GM21528 (cell line): ENCODE results near the gene MBD2.
A peak's percentile ranks its signal among the peaks of the same experiment; 100 is the strongest.
"Not testable (repeated sequence)": the region's sequence is repeated elsewhere in the genome, so short reads cannot be mapped to it uniquely, and the experiment has no call there.

ENCODE experiments used
- ATAC-seq: cut with Tn5 transposase; IDR thresholded peaks from one replicate; pipeline ENCODE4 v1.9.1; 2021; ENCODE audit warnings: mild to moderate bottlenecking, moderate library complexity; ENCODE audit not compliant: unreplicated experiment, low FRiP score

Gene MBD2, protein sequence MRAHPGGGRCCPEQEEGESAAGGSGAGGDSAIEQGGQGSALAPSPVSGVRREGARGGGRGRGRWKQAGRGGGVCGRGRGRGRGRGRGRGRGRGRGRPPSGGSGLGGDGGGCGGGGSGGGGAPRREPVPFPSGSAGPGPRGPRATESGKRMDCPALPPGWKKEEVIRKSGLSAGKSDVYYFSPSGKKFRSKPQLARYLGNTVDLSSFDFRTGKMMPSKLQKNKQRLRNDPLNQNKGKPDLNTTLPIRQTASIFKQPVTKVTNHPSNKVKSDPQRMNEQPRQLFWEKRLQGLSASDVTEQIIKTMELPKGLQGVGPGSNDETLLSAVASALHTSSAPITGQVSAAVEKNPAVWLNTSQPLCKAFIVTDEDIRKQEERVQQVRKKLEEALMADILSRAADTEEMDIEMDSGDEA

DNA sequence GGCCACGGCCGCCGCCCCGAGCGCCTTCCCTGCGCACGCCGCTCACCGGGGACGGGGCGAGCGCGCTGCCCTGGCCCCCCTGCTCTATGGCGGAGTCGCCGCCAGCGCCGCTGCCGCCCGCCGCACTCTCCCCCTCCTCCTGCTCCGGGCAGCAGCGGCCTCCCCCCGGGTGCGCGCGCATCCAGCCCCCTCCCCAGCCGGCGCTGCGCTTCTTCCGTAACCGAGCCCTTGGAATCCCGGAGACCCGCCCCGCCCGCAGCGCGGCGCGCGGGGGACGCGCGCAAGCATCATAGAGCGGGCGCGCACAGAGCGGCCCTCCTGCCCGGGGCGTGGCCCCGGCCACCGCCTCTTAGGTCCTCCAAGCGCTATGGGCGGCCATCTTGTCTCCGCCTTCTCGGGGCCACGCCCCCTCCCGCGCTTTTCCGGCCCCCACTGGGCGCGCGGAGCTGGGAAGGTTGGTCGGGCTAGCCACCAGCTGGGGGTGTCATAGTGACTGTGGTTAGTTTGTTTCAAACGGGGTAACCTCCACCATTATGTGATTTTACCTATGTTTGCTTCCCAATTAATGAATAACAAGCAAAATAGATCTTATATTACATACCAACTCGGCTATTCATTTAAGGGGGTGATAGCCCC, at the start of gene MBD2:
TSS of gene MBD2 (minus strand) at position 291 of the 636 bp plus-strand sequence. CDS start at position 181, 110 bp downstream.
- ATAC-seq, result peak; percentile 92

GRCh38 chr18:54269893-54270844, 45.7 kb upstream of the MBD2 start:
- ATAC-seq, result peak; percentile 49

DNA sequence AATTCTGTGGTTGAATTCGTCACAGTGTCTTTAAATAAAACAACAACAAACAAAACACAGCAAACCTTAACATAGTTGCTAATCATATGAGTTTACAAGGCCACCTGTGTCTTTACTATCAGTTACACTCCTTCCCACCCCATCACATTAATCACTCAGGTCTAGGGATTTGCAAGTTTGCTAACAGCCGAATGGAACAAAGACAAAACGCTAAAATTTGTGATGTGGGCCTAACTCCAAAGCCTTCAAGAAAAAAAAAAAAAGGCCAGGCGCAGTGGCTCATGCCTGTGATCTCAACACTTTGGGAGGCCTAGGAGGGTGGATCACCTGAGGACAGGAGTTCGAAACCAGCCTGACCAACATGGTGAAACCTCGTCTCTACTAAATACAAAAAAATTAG, 44.3 kb upstream of the MBD2 start:
- ATAC-seq, result no peak

- ATAC-seq, result no peak
Measured at GRCh38 chr18:54267701-54268100, 43.2 kb upstream of the MBD2 start.

- peak; percentile 78 for ATAC-seq
Measured at GRCh38 chr18:54263904-54264336, 39.5 kb upstream of the MBD2 start.

DNA sequence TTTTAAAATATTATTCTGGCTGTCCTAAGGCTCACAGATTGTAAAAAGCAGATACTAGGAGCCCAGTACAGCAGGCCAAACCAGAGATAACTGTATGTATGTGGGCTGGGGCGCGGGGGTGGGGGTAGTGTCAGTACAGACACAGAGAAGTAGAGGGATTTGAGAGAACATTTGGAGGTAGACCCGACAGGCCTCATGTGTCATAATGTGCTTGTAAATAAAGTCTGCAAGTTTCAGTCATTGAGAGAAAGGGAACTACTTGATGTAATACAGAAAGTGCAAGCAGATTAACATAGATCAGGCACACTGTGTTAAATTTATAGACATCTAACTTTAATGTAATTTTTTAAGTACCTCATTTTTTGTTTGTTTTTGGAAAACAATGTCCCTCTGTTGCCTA, 37.4 kb upstream of the MBD2 start:
- peak; percentile 68 for ATAC-seq

DNA sequence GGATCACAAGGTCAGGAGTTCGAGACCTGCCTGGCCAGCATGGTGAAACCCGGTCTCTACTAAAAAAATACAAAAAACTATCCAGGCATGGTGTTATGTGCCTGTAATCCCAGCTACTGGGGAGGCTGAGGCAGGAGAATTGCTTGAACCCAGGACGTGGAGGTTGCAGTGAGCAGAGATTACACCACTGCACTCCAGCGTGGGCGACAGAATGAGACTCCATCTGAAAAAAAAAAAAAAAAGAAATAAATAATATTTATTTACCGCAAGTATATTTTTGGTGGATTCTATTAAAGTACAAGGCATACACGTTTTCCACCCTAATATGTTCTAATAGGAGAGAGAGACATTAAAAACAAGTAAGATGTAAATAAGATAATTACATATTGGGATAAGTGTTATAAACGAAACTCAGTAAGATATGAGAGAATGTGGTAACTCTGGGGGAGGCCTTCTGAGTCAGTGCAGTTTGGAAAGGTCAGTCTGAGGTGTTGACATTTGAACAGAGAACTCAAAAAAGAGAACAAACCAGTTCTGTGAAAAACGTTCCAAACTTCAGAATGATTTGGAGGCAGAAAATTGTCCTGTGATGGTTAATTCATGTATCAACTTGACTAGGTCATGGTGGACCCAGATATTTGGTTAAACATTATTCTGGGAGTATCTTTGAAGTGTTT, 36.1 kb upstream of the MBD2 start:
- ATAC-seq, result peak; percentile 31

- not testable (repeated sequence) for ATAC-seq
Measured at GRCh38 chr18:54257818-54258217, 33.3 kb upstream of the MBD2 start.

DNA sequence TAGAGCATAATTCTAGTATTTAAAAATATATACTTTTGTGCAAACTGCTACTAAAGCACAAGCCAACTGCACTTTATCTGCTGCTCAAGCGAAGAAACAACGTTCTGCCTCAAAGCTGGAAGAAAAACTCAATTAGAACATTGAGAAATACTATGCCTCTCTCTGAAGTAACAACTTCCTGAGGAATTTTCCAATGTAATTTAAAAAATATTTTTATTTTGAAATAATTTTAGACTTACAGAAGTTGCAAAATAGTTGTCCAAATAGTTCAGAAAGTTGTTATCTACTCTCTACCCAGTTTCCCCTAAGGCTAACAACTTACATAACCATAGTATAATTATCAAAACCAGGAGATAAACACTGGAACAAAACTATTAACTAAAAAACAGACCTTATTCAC, 32.5 kb upstream of the MBD2 start:
- no peak for ATAC-seq

- ATAC-seq, result no peak
Measured at GRCh38 chr18:54255141-54255540, 30.7 kb upstream of the MBD2 start.

- ATAC-seq, result no peak
Measured at GRCh38 chr18:54254265-54254758, 29.8 kb upstream of the MBD2 start.

DNA sequence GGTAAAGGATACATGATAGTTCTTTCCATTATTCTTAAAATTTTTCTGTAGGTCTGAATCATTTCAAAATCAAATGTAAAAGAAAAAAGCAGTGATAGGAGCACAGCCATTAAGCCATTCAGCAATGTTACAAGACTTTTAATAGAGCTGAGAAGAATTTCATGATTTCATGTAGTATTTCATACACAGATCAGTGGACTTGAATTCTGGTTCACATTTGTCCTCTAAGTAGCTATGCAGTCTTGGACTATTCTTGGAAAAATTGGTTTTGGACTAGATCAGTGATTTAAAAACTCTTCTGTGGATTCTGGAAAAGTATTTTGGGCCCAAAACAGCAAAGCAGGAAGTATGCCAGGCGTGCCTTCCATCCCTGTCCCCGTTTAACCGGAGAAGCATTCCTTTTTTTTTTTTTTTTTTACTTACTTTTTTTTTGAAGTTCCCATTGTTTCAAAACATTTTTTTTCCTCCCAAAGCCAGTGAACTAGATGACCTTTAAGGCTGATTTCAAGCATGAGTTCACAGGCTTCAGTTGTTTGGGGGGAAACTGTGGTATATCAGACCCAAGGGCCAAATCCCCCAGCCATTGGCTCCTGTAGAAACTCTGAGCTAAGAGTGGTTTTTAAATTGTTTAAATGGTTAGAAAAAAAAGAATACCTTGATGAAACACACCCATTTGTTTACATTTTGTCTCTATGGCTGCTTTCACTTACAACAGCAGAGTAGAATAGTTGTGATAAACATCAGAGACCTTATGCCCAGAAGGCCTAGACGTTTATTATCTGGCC, 27.3 kb upstream of the MBD2 start:
- ATAC-seq, result no peak

GRCh38 chr18:54250846-54251261, 26.4 kb upstream of the MBD2 start:
- ATAC-seq, result peak; percentile 88

DNA sequence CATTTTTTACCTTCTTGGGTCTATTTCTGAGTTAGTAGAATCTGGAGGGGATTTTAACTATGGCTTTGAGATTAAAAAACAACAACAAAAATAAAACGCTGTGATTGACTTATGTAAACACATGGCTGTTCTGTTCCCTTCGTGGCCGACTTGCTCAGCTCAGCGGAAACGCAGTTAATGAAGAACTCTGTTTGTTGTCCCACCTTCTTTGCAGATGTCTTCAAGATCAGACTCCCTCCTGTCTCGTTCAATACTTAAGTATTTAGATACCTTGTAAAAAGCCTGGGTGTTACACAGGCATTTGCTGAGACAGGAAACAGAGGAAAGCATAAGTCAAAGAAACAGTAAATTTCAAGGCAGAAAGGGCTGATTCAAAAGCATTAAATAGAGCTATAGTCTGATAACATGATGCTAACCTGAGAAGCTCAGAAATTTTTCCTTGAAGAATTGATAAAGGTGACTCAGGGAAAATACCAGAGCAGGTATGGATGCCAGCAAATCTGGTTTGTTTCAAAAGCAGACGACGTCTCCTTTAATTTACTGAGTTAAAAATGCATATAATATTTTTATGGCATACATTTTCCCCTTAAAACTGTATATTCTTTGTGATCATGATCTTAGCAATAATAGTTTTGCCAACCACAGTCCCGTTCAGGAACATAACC, 23.2 kb upstream of the MBD2 start:
- no peak for ATAC-seq

GRCh38 chr18:54242327-54242726, 17.9 kb upstream of the MBD2 start:
- no peak for ATAC-seq

GRCh38 chr18:54241483-54241882, 17.0 kb upstream of the MBD2 start:
- ATAC-seq, result no peak

GRCh38 chr18:54240629-54241107, 16.2 kb upstream of the MBD2 start:
- no peak for ATAC-seq

GRCh38 chr18:54239601-54240000, 15.1 kb upstream of the MBD2 start:
- ATAC-seq, result no peak

- no peak for ATAC-seq
Measured at GRCh38 chr18:54239091-54239490, 14.6 kb upstream of the MBD2 start.
